Measurements from ENCODE around the gene SLC25A20.
A peak's percentile ranks its signal among the peaks of the same experiment; 100 is the strongest.

SLC25A20 gene

GRCh38 chr3:48898383-48899234 is at the start of gene SLC25A20:
Gene SLC25A20 (minus strand): TSS chr3:48898882. CDS start chr3:48898794, 88 bp downstream.
- TF ChIP-seq FOXP2 (optimal IDR thresholded peaks at IDR 0.05; ENCODE audit: control extremely low read depth, extremely low read length, insufficient read depth) = no peak
- peak; percentile 50; the same call in 1 of the 2 replicates for TF ChIP-seq POLR2AphosphoS5 (IDR thresholded peaks at IDR 0.05; ENCODE audit: borderline replicate concordance, low read depth, low read length)
- DNase-seq (ENCODE audit: low read depth, low spot score) = no peak
- H3K9ac ChIP-seq (ENCODE audit: insufficient read length) = no peak within 1 kb of the TSS
- no peaks in the 10 kb centered on the region for H3K36me3 ChIP-seq (ENCODE audit: insufficient read depth, low read length)
- H3K27ac ChIP-seq = no peak within 1 kb of the TSS
- peak within 1 kb of the TSS; percentile 74 for H3K4me3 ChIP-seq
- no peaks in the 10 kb centered on the region for H3K9me3 ChIP-seq (ENCODE audit: low read depth, low read length)

- TF ChIP-seq POLR2AphosphoS5 (IDR thresholded peaks at IDR 0.05; ENCODE audit: borderline replicate concordance, low read depth, low read length) (no peak), EZH2 (IDR thresholded peaks at IDR 0.05) (no peak), FOXP2 (optimal IDR thresholded peaks at IDR 0.05; ENCODE audit: control extremely low read depth, extremely low read length, insufficient read depth) (no peak)
- no peak overlapping the region for H3K4me3 ChIP-seq
- no peaks in the 10 kb centered on the region for H3K9me3 ChIP-seq (ENCODE audit: low read depth, low read length)
- no peaks in the 10 kb centered on the region; the same call in 1 of the 2 replicates for H3K36me3 ChIP-seq (ENCODE audit: insufficient read depth, low read length)
- peak overlapping the region; percentile 42; the same call in 1 of the 2 replicates for H3K27ac ChIP-seq
- DNase-seq (ENCODE audit: low read depth, low spot score) = no peak
- H3K9ac ChIP-seq (ENCODE audit: insufficient read length) = no peak overlapping the region
These were observed 47.3 kb upstream of the SLC25A20 start for GRCh38 chr3:48945891-48946549.

- Histone ChIP-seq H3K27ac (peak overlapping the region; percentile 42; the same call in 1 of the 2 replicates), H3K9me3 (ENCODE audit: low read depth, low read length) (no peaks in the 10 kb centered on the region), H3K36me3 (ENCODE audit: insufficient read depth, low read length) (no peaks in the 10 kb centered on the region; the same call in 1 of the 2 replicates), H3K9ac (ENCODE audit: insufficient read length) (no peak overlapping the region), H3K4me3 (no peak overlapping the region)
- no peak for DNase-seq (ENCODE audit: low read depth, low spot score)
- TF ChIP-seq EZH2 (IDR thresholded peaks at IDR 0.05) (no peak), FOXP2 (optimal IDR thresholded peaks at IDR 0.05; ENCODE audit: control extremely low read depth, extremely low read length, insufficient read depth) (no peak), POLR2AphosphoS5 (IDR thresholded peaks at IDR 0.05; ENCODE audit: borderline replicate concordance, low read depth, low read length) (no peak)
These were observed 46.8 kb upstream of the SLC25A20 start for GRCh38 chr3:48945432-48945831.

- H3K9ac ChIP-seq (ENCODE audit: insufficient read length) = no peak overlapping the region
- peaks cover 12% of the 10 kb centered on the region; the same call in 1 of the 2 replicates for H3K36me3 ChIP-seq (ENCODE audit: insufficient read depth, low read length)
- H3K4me3 ChIP-seq = no peak overlapping the region
- TF ChIP-seq FOXP2 (optimal IDR thresholded peaks at IDR 0.05; ENCODE audit: control extremely low read depth, extremely low read length, insufficient read depth) = no peak
- DNase-seq (ENCODE audit: low read depth, low spot score) = no peak
- H3K27ac ChIP-seq = no peak overlapping the region
- H3K9me3 ChIP-seq (ENCODE audit: low read depth, low read length) = no peaks in the 10 kb centered on the region
These were observed 40.0 kb upstream of the SLC25A20 start for GRCh38 chr3:48938689-48939088.

GRCh38 chr3:48938156-48938555 is 39.5 kb upstream of the SLC25A20 start:
- no peak for TF ChIP-seq EZH2 (IDR thresholded peaks at IDR 0.05)
- TF ChIP-seq POLR2AphosphoS5 (IDR thresholded peaks at IDR 0.05; ENCODE audit: borderline replicate concordance, low read depth, low read length) = no peak
- TF ChIP-seq FOXP2 (optimal IDR thresholded peaks at IDR 0.05; ENCODE audit: control extremely low read depth, extremely low read length, insufficient read depth) = no peak
- DNase-seq (ENCODE audit: low read depth, low spot score) = no peak
- no peaks in the 10 kb centered on the region for H3K9me3 ChIP-seq (ENCODE audit: low read depth, low read length)
- H3K9ac ChIP-seq (ENCODE audit: insufficient read length) = no peak overlapping the region
- H3K36me3 ChIP-seq (ENCODE audit: insufficient read depth, low read length) = peaks cover 14% of the 10 kb centered on the region; the same call in 1 of the 2 replicates
- no peak overlapping the region for H3K27ac ChIP-seq
- H3K4me3 ChIP-seq = no peak overlapping the region

GRCh38 chr3:48935530-48935929 is 36.8 kb upstream of the SLC25A20 start:
- Histone ChIP-seq H3K9ac (ENCODE audit: insufficient read length) (no peak overlapping the region), H3K9me3 (ENCODE audit: low read depth, low read length) (no peaks in the 10 kb centered on the region), H3K27ac (no peak overlapping the region), H3K36me3 (ENCODE audit: insufficient read depth, low read length) (peaks cover 27% of the 10 kb centered on the region; the same call in 1 of the 2 replicates), H3K4me3 (no peak overlapping the region)
- DNase-seq (ENCODE audit: low read depth, low spot score) = no peak
- TF ChIP-seq EZH2 (IDR thresholded peaks at IDR 0.05) = no peak
- no peak for TF ChIP-seq POLR2AphosphoS5 (IDR thresholded peaks at IDR 0.05; ENCODE audit: borderline replicate concordance, low read depth, low read length)
- TF ChIP-seq FOXP2 (optimal IDR thresholded peaks at IDR 0.05; ENCODE audit: control extremely low read depth, extremely low read length, insufficient read depth) = no peak

- TF ChIP-seq FOXP2 (optimal IDR thresholded peaks at IDR 0.05; ENCODE audit: control extremely low read depth, extremely low read length, insufficient read depth) (no peak), EZH2 (IDR thresholded peaks at IDR 0.05) (no peak), POLR2AphosphoS5 (IDR thresholded peaks at IDR 0.05; ENCODE audit: borderline replicate concordance, low read depth, low read length) (no peak)
- H3K27ac ChIP-seq = no peak overlapping the region
- DNase-seq (ENCODE audit: low read depth, low spot score) = no peak
- no peaks in the 10 kb centered on the region for H3K9me3 ChIP-seq (ENCODE audit: low read depth, low read length)
- H3K9ac ChIP-seq (ENCODE audit: insufficient read length) = no peak overlapping the region
- no peak overlapping the region for H3K4me3 ChIP-seq
- peaks cover 27% of the 10 kb centered on the region; the same call in 1 of the 2 replicates for H3K36me3 ChIP-seq (ENCODE audit: insufficient read depth, low read length)
These were observed 35.8 kb upstream of the SLC25A20 start for GRCh38 chr3:48934333-48934991.

All from SK-N-MC (cell line).